C4-2B (cell line): ENCODE results near the gene TRANK1.

ENCODE experiments used
- H3K27ac ChIP-seq: fragments of 450-650 bp; 2 replicates; pipeline ENCODE4 v1.5.1; 2017
- ZFX ChIP-seq: fragments of 450-650 bp; IDR thresholded peaks from 2 replicates; pipeline ENCODE4 v1.6.1; 2017
- TF ChIP-seq, protein P1 (sequence below): fragments of 450-650 bp; conservative IDR thresholded peaks from 2 replicates; pipeline ENCODE4 v1.5.1; 2017; ENCODE audit warnings: mild to moderate bottlenecking

Gene TRANK1

DNA sequence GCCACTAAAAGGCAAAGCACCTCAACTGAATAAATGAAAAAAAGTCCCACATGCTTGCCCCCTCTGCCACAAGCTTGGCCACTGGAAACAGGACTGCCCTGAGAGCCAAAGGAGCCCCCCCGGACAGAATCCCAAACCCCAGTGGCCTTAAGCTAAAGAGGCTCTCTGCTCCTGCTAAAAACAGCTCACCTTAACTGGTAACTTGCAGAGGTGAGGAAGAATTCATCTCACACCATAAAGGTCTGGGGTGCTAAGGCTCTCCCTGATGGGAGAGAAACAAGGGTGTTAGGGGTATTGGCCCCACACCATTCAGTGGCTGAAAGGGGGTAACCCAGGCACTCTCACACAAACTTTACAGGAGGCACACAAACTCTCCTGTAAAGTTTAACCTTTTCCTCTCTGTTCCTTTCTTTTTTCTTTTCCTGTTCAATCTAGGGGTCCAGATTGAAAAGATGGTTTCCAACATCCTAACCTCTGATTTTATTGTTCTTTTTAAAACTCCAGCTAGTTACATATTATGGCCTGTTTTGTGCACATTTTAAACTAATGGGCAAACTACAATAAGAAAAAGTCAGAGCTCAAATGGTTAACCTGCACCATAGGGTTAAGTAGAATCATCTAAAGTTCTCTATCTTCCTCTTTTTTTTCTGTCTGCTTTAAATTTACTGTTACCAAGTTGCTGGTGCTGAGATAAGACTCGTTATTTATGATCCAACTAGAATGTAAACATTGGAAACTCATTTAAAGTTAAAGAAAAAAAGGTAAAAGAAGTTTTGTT, 19.9 kb downstream of the TRANK1 start:
- TF ChIP-seq, protein P1, sequence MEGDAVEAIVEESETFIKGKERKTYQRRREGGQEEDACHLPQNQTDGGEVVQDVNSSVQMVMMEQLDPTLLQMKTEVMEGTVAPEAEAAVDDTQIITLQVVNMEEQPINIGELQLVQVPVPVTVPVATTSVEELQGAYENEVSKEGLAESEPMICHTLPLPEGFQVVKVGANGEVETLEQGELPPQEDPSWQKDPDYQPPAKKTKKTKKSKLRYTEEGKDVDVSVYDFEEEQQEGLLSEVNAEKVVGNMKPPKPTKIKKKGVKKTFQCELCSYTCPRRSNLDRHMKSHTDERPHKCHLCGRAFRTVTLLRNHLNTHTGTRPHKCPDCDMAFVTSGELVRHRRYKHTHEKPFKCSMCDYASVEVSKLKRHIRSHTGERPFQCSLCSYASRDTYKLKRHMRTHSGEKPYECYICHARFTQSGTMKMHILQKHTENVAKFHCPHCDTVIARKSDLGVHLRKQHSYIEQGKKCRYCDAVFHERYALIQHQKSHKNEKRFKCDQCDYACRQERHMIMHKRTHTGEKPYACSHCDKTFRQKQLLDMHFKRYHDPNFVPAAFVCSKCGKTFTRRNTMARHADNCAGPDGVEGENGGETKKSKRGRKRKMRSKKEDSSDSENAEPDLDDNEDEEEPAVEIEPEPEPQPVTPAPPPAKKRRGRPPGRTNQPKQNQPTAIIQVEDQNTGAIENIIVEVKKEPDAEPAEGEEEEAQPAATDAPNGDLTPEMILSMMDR: no peak
- TF ChIP-seq ZFX: no peak
- no peak overlapping the region for H3K27ac ChIP-seq

DNA sequence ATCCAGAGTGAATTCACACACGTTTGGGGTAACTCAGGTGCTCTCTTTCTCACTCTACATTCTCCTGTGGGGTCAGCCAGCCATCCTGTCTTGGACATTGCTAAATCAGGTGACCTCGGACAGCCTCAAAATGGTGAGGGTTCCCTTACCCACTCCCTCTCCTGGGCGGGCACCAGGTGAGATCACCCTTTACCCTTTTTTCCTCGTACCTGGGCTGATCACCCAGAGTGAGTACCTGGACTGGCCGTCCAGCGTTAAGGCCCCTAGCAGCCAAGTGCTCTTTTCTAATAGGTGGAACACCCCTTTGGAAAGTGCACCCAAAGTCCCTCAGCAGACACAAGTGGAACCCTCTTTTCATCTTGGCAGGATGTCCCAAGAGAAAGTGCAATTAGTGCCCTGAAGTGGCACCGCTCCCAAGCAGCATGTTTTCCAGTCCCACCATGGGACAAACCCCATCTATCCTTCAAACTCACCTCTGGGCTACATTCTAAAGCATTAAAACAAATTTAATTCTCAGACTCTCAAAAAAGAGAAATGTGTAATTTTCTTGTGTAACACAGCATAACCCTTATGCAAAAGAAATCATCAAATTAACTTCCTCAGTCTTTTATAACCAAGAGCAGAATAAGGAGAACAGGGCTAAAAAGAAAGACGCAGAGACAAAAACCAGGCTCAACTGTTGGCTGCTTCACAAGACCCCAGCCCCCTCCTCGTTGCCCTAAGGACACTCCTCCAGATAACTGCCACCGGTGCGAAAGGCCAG, 20.7 kb downstream of the TRANK1 start:
- TF ChIP-seq, protein P1: no peak
- TF ChIP-seq ZFX: no peak
- no peak overlapping the region for H3K27ac ChIP-seq

DNA sequence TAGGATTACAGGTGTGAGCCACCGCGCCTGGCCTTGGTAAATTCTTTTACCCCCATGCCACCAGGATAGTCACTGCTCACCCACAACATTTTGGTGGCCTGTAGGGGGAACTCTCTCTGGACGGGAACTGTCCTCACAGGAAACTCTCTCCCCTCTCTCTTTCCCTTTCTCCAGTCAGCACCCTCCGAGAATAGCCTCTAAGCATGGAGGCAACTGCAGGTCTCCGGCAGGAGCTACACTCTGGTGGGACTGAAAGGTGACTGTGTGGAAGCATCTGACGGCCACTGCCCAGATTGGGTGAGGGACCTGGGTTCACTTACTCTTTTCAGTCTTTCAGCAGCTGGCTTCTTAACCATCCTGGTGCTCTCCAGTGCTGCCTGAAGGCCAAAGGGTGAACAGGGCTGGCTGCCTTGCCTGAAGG, 21.3 kb downstream of the TRANK1 start:
- H3K27ac ChIP-seq: no peak overlapping the region
- TF ChIP-seq ZFX: no peak
- TF ChIP-seq, protein P1: no peak; the same call in 1 of the 2 replicates

DNA sequence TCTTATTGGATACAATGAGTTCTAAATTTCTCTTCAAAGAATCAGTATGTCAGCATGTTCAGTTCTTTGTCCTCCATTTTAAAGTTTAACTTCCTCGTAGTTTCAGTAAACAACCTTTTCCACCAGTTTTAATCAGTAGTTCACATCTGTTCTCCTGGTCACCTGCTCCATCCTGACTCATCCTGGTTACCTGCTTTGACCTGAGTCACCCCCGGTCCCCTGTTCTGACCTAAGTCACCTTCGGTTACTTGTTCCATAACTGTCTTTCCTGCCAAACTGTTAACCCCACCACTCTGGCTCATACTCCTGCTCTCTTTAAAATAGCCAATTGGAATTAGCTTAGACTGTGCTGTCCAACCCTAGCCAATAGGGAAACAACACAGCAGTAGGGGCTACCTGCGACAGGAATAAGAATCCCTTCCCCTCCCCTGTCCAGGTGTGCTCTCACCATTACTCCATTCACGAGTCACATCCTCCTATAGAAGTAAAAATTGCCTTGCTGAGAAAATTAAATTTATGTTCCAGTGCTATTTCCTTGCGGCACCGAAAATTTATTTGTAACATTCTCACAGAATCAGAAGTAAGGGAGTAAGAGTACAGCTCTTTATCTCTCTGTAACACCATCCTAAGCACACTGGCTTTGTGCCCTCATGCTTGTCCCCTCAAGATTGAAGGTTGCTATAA, 23.8 kb downstream of the TRANK1 start:
- TF ChIP-seq, protein P1: no peak
- no peak for TF ChIP-seq ZFX
- H3K27ac ChIP-seq: no peak overlapping the region

DNA sequence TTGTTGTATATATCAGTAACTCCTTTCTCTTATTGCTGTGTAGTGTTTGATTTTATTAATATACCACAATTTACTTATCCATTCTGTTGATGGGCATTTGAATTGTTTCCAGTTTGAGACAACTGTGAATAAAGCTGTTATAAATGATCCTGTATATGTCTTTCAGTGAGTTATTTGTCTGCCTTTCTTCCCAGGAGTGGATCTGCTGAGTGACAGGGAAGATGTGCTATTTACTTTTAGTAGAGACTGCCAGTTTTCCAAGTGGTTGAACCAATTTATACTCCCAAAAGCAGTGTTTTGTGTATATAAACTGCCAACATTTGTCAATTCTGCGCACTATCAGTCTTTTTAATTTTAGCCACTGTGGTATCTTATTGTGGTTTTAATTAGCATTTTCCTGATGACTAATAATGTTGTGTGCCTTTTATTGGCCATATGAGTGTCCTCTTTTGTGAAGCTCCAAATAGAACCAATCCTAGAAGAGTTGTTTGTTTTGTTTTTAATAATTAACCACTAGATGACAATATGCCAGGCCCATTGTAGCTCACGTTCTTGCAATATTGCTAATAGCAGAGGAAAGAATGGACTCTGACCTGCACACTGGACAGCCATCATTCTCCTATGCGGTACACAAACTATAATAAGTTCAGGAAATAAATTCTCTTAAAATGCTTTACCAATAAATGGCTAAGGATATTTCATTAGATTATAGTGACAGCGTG, 25.3 kb downstream of the TRANK1 start:
- TF ChIP-seq ZFX: no peak
- TF ChIP-seq, protein P1: no peak
- H3K27ac ChIP-seq: no peak overlapping the region

DNA sequence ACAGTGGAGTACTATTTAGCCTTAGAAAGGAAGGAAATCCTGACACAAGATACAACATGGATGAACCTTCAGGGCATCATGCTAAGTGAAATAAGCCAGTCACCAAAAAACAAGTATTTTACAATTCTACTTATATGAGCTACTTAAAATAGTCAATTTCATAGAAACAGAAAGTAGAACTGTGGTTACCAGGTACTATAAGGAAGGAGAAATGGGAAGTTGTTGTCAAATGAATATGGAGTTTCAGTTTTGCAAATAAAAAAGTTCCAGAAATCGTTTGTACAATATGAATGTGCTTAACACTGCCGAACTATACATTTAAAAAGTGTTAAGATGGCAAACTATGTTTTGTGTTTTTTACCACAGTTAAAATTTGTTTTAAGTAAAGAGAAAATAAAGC, 26.8 kb downstream of the TRANK1 start:
- no peak overlapping the region for H3K27ac ChIP-seq
- TF ChIP-seq ZFX: no peak
- TF ChIP-seq, protein P1: no peak
